ENCODE data around the gene FIG4.

FIG4 gene

DNA sequence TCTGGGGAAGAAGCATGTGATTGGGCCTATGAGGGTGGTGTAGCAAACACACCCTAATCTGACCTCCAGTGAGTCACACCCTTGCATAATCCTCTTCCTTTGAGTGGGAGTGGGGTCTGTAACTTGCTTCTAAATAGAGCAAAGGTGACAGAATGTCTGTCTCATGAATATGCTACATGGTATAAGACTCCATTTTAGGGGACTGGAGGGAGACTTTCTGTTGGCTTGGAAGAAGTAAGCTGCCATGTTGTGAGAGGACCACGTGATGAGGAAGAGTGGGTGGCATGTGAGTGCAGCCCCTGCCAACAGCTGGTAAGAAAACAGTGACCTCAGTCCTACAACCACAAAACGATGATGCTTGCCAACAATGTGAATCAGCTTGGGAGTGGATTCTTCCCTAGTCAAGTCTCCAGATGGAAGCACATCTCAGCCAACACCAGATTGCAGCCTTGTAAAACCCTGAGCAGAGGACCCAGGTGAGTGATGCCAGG, 3.8 kb upstream of the FIG4 start:
- H3K79me2 ChIP-seq: peaks cover 8% of the 10 kb centered on the region
- no peaks in the 10 kb centered on the region for H3K36me3 ChIP-seq (ENCODE audit: control insufficient read depth, insufficient read depth, low read length)
- no peaks in the 10 kb centered on the region for H3K27me3 ChIP-seq (ENCODE audit: control insufficient read depth, insufficient read depth, low read length)
- H2AFZ ChIP-seq: no peak overlapping the region
- H3K27ac ChIP-seq: no peak overlapping the region
- no peak overlapping the region for H3K9ac ChIP-seq
- H3K4me1 ChIP-seq: peaks cover 5% of the 10 kb centered on the region
- TF ChIP-seq, protein P1, sequence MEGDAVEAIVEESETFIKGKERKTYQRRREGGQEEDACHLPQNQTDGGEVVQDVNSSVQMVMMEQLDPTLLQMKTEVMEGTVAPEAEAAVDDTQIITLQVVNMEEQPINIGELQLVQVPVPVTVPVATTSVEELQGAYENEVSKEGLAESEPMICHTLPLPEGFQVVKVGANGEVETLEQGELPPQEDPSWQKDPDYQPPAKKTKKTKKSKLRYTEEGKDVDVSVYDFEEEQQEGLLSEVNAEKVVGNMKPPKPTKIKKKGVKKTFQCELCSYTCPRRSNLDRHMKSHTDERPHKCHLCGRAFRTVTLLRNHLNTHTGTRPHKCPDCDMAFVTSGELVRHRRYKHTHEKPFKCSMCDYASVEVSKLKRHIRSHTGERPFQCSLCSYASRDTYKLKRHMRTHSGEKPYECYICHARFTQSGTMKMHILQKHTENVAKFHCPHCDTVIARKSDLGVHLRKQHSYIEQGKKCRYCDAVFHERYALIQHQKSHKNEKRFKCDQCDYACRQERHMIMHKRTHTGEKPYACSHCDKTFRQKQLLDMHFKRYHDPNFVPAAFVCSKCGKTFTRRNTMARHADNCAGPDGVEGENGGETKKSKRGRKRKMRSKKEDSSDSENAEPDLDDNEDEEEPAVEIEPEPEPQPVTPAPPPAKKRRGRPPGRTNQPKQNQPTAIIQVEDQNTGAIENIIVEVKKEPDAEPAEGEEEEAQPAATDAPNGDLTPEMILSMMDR (IDR thresholded peaks at IDR 0.05): no peak
- H3K4me2 ChIP-seq (ENCODE audit: low read length): no peak overlapping the region
- H3K9me3 ChIP-seq (ENCODE audit: control insufficient read depth, low read length): no peaks in the 10 kb centered on the region
- no peak overlapping the region for H3K4me3 ChIP-seq (ENCODE audit: low read depth, low read length)

DNA sequence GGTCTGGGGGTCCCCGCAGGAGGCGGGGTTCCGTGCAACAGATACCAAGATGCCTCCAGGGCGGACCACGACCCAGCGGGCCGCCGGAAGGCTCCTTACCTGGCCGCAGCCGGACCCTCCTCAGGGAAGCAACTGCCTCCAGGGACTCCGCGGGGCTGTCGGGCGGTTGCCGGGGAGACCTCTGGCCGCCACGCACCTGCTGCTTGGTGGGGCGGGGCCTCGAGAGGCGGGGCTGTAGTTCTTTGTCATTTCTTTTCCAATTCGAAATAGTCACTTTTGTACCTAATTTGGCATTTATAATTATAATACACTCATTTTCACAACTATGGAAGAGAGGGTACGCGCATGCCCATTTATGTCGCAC, 741 bp upstream of the FIG4 start:
- Histone ChIP-seq H3K27me3 (ENCODE audit: control insufficient read depth, insufficient read depth, low read length) (no peaks in the 10 kb centered on the region), H3K9me3 (ENCODE audit: control insufficient read depth, low read length) (no peaks in the 10 kb centered on the region), H3K9ac (peak overlapping the region; percentile 61), H3K4me2 (ENCODE audit: low read length) (peak overlapping the region; percentile 96), H3K4me1 (peaks cover 5% of the 10 kb centered on the region), H3K79me2 (peaks cover under 1% of the 10 kb centered on the region), H3K27ac (peak overlapping the region; percentile 93), H3K4me3 (ENCODE audit: low read depth, low read length) (peak overlapping the region; percentile 93), H2AFZ (peak overlapping the region; percentile 97), H3K36me3 (ENCODE audit: control insufficient read depth, insufficient read depth, low read length) (no peaks in the 10 kb centered on the region)
- TF ChIP-seq, protein P1 (IDR thresholded peaks at IDR 0.05): no peak

DNA sequence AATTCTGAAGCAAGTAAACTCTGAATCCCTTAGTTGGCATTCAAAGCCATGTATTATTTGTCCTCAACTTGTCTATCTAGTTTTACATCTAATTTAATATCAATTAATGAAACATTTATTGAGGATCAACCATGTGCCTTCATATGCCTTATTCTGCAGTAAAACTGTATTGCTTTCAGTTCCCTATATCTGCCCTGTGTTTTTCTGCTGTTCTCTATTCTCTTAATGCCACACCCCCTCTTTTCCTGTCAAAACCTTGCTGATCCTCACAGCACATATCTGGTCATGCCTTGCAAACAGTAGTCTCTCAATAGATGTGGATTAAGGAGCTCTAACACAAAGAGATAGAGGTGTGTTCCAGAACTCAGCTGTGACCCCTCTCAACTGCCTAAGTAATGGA, 2.0 kb downstream of the FIG4 start:
- Histone ChIP-seq H3K27ac (no peak overlapping the region), H3K9me3 (ENCODE audit: control insufficient read depth, low read length) (no peaks in the 10 kb centered on the region), H3K4me1 (peaks cover 5% of the 10 kb centered on the region), H3K9ac (no peak overlapping the region), H3K4me3 (ENCODE audit: low read depth, low read length) (no peak overlapping the region), H3K79me2 (no peaks in the 10 kb centered on the region), H3K4me2 (ENCODE audit: low read length) (no peak overlapping the region), H3K36me3 (ENCODE audit: control insufficient read depth, insufficient read depth, low read length) (no peaks in the 10 kb centered on the region), H2AFZ (no peak overlapping the region), H3K27me3 (ENCODE audit: control insufficient read depth, insufficient read depth, low read length) (no peaks in the 10 kb centered on the region)
- TF ChIP-seq, protein P1 (IDR thresholded peaks at IDR 0.05): no peak

DNA sequence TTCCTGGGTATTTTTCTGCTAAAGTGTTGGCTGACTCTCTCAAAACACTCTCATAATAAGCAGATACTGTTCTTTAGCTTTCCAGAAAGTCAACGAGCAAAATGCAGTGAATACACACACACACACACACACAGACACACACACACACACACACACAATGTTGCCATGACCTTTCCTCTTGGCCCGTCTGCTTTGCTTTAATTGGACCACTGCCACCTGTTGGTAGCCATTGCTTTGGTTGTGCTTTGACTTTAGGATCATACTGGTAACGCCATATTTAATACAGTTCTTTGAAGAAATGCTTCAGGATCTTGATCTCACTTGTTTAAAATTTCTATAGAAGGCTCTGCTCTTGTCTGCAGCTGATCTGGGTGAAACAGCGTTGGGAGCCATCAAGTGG, 4.4 kb downstream of the FIG4 start:
- no peaks in the 10 kb centered on the region for H3K9me3 ChIP-seq (ENCODE audit: control insufficient read depth, low read length)
- no peak overlapping the region for H2AFZ ChIP-seq
- H3K27me3 ChIP-seq (ENCODE audit: control insufficient read depth, insufficient read depth, low read length): no peaks in the 10 kb centered on the region
- no peak overlapping the region for H3K4me3 ChIP-seq (ENCODE audit: low read depth, low read length)
- no peak overlapping the region for H3K27ac ChIP-seq
- H3K4me2 ChIP-seq (ENCODE audit: low read length): no peak overlapping the region
- peaks cover 5% of the 10 kb centered on the region for H3K4me1 ChIP-seq
- TF ChIP-seq, protein P1 (IDR thresholded peaks at IDR 0.05): no peak
- no peaks in the 10 kb centered on the region for H3K79me2 ChIP-seq
- no peaks in the 10 kb centered on the region for H3K36me3 ChIP-seq (ENCODE audit: control insufficient read depth, insufficient read depth, low read length)
- H3K9ac ChIP-seq: no peak overlapping the region

DNA sequence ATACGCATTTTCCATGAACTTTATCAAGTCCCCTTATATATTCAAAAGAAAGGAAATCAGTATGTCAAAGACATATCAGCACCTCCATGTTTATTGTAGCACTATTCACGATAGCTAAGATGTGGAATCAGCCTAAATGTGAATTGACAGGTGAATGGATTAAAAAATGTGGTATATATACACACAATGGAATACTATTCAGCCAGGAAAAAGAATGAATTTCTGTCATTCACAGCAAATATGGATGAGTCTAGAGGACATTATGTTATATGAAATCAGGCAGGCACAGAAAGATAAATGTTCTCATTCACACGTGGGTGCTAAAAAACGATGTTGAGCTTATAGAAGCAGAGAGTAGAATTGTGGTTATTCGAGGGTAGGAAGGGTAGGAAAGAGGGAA, 5.3 kb downstream of the FIG4 start:
- no peak overlapping the region for H2AFZ ChIP-seq
- no peak overlapping the region for H3K27ac ChIP-seq
- no peaks in the 10 kb centered on the region for H3K27me3 ChIP-seq (ENCODE audit: control insufficient read depth, insufficient read depth, low read length)
- H3K9me3 ChIP-seq (ENCODE audit: control insufficient read depth, low read length): no peaks in the 10 kb centered on the region
- H3K4me1 ChIP-seq: peaks cover 5% of the 10 kb centered on the region
- no peak overlapping the region for H3K9ac ChIP-seq
- no peaks in the 10 kb centered on the region for H3K36me3 ChIP-seq (ENCODE audit: control insufficient read depth, insufficient read depth, low read length)
- H3K4me2 ChIP-seq (ENCODE audit: low read length): no peak overlapping the region
- no peak overlapping the region for H3K4me3 ChIP-seq (ENCODE audit: low read depth, low read length)
- no peaks in the 10 kb centered on the region for H3K79me2 ChIP-seq
- TF ChIP-seq, protein P1 (IDR thresholded peaks at IDR 0.05): no peak
